Stimulated activated CD4-positive, alpha-beta T cell treated with anti-CD3 and anti-CD28 coated beads, Interleukin-1b, Interleukin-23, amount 100 ng/mL, for 1 hour (primary cell): Measurements from ENCODE around the gene NOS1AP.

Source experiments
- DNase-seq, 2 donors: peaks; one replicate each; pipeline ENCODE4 v3.0.0-alpha.2; 2020; ENCODE audit warnings: low read depth in 2 of 2

Gene NOS1AP

DNA sequence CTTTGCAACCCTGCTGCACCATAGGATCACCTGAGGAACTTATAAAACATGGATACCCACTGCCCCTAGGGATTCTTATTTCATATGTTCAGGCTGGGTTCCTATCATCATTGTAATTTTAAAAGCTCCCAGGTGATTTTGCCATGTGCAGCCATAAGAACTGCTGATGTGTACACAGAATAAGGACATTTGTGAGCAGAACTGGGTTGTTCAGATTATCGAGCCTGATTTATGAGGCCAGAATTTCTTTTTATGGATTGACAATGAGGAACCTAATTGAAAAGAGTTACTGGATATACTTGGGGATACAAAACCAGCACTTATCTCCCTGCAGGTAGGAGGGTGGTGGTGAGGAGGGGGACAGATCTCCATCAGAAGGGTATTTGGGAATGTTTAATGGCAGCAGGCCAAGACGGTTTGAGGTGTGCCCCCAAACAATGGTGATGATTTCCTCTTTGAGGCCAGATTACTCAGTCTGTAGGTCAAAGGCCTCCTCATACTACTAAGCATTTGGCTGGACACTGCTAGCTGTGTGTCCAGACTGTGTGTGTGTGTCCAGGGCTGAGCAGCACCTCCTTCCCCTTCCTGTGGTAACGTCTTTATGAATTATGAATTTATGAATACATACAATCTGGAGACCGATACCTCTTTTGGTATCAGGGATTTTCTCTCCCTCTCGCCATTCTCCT is 18.9 kb downstream of the NOS1AP start:
- DNase-seq: no peak

DNA sequence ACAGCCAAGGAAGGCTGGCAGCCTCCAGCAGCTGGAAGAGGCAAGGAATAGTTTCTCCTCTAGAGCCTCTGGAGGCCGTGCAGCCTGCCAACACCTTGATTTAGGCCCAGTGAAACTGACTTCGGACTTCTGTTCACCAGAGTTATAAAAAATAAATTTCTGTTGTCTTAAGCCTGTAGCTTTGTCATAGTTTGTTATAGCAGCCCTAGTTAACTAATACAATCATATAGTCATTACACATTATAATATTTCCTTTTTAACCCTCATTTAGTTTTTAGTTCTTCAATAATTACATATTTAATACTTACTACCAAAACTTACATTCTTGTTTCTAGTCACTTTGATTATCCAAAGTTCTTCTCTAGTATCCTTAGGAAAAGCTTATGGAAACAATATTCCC is 20.3 kb downstream of the NOS1AP start:
- no peak for DNase-seq

DNA sequence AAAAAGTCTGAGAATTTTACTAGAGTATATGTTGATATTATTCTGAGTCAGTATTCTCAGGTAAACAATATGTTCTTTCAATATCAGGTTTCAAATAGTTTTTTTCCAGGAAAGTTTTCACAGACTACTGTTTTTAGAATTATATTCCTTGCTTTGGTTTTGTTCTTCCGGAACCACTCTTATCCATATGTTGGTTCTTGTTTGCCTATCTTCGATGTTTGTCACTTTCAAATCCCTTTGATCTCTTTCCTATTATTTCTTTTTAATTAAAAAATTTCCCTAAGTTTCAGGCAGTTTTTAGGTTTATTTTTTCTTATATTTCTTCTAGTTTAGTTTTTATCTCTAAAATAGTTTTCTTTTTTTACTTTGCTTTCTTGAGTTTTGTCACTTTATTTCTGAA is 20.9 kb downstream of the NOS1AP start:
- no peak for DNase-seq

DNA sequence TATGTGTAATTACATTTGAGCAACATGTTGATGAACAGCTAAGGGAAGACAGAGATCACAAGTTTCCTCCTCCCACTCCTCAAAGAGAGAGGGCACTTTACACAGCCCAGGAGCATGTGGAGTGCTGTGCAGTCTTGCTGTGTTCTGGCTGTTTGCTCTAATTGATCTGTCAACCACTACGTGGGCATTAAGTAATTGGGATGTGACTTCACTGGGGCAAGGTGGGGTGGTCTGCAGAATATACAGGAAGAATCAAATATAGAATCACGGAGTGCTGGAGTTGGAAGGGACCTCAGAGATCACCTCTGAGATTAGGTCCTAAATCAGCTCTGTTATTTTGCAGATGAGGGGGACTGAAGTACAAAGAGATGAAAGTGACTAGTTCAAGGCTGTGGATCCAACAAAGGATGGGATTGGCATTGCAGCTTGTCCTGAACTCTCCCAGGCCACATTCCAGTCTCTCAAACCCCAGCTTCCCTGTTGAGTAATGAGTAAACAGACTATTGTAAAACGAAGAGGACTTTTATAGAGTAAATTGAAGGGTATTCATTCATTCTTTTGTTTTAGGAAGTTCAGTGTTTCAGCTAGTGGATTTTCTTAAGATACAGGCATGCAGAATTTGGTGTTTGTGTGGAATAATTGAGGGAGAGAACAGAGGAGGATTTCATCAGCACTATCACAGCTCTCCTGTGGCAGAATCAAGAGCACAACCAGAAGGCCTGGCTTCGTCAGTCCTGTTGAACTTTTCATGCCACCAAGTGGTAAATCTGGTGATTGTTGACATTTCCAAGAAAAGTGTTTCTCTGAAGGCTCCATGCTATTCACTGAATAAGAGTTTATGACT is 22.4 kb downstream of the NOS1AP start:
- no peak for DNase-seq

DNA sequence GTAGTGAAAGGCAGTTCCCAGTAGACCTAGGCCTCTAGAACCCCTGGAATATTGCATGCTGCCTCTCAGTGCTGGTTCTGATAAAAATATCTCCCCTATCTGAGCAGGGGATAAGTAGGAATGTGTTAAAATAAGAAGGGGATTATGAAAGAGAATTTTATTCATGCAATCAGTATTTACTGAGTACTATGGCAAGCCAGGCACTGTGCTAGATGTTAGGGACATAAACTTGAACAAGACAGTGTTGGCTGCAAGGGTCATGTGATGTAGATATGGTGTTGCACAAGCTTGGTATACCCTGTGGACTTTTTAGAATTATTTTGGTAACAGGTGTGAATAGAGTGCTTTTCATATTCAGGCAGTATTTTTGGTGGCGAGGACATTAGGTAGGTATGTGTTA is 23.6 kb downstream of the NOS1AP start:
- no peak for DNase-seq

DNA sequence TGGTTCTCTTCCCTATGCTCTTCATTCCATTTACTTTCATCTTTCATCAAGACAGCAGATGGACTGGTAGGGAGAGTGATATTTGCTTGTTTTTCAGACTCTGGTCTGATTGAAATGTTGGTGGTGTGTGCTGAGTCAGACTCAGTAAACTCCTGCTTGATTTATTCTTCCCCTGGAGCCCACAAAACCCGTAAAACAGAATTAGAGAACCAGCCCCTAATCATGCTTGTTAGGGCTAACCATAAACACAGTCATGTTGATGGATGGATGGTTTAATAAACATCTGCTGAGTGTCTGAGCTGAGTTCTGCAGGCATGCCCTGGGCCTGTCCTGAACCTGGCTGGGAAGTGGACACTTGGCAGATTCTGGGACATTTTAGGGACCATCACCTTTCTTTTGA is 24.8 kb downstream of the NOS1AP start:
- DNase-seq: no peak

DNA sequence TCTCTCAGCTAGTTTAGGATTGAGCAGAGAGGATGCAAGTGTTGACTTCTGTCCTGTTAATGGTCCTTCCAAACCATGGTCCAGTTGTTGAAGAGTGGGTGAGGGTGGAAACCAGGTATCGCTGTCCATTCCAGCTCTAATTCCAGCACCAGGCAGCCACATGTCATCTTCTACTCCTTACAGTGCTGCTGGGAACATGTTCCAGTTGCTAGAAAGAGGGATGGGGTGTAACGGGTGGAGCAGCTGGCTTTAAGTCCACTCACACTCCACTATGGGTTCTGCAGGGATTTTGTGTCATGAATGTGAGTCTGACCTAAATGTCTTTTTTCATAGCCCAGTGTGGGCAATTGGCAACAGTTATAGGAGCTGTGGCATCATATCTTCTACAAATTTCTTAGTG is 25.2 kb downstream of the NOS1AP start:
- no peak for DNase-seq

DNA sequence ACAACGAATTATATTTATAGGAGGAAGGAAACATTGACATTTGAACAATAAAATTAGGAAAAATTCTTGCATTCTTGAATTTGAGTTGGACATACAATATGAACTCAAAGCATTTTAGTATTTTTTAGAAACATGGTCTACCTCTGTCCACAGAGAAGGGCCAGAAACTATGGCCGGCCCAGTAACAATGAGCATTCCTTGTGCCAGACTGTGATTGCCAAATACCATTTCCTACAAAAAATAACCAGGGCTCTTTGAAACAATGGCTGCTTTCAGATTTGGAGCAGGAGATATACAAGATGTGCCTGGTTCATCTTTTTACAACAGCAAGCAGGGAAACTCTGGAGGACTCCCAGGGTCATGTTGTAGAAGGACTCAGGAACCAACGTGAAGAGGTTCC is 38.4 kb downstream of the NOS1AP start:
- no peak for DNase-seq

DNA sequence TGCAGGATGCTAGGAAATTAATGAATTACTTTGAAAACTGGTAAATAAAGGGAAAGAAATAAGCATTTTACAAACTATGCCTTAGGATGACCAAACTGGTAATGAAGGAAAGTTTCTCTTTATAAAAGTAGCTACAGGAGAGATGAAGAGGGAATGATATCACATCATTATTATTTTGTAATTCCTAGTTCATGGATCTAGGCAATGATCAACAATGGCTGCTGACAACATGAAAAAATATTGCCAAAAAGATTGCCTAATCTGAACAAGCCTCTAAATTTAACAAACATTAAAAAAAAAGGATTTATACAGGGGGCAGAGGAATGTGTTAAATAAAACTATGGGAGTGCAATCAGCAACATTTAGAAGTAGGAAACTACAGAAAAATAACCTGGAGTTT is 38.9 kb downstream of the NOS1AP start:
- no peak for DNase-seq

DNA sequence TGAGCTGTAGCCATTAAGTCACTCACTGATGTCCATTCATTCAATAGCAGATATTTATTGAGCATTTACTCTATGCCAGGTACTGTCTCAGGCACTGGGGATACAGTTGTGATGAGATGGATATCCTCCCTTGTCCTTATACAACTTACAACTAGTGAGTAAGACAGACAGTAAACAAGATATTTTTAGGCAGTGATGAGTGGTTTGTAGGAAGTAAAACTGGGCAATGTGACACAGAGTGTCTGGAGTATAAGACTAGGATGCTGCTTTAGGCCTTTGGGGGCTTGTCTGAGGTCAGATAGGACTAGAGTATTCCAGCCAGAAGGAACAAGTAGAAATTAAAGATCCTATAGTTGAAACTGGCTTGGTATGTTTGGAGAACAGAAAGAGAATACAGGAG is 41.4 kb downstream of the NOS1AP start:
- DNase-seq: no peak

DNA sequence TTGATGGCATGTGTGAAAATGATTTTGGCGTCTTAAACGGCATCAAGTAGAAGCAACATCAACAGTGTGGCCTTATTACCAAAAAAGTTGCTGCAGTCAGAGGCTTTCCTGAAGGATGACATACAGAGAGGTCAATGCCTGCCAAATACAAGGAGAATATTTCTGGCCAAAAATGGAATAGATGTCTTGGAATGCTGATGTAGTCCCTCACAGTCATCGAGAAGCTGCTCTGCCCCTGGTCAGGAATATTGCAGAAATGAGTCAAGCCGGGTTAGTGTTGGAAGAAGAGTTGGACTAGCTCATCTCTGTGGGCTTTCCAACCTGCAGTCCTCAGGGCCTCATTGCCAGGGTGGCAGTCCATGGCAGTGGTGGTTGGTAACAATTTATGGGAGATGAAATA is 42.1 kb downstream of the NOS1AP start:
- no peak for DNase-seq

DNA sequence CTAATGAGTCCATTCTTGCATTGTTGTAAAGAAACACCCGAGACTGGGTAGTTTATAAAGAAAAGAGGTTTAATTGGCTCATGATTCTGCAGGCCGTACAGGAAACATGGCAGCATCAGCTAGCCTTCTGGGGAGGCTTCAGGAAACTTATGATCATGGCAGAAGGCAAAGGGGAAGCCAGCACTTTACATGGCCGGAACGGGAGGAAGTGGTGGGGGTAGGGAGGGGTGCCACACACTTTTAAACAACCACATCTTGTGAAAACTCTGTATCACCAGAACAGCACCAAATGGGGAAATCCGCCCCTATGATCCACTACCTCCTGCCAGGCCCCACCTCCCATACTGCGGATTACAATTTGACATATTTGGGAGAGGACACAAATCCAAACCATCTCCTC is 43.9 kb downstream of the NOS1AP start:
- no peak for DNase-seq

DNA sequence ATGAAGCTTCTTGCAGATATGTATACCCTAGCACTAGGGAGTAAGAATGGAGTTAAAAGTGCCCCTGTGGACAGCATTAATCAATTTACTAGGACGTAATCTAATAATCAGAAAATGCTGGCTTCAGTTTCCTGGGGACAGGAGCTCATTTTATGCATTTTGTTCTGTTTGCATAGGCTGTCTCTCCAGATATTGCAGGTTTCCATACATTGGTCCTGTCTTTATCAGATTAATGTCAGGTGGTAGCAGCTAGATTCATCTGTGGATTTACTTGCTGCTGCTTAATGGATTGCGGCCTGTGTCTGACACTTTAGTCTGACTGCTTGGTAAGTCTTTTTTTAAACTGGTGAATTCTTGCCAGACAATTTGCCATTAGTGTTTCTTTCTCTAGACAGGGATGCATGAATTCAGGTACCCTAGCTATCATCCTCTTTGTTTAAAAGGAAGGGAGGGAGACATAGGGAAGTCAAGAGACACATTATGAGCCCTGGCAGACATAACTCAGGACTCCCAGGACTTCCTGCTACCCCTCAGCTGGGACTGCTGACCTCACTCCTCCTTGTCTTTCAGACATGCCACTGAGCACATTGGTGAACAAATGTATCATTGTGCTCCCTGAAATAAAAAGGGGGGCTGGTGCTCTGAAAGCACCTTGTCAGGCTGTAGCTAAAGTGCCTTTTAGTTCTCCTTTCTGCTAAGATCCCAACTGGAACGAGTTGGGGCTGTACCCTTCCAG is 47.7 kb downstream of the NOS1AP start:
- no peak for DNase-seq

DNA sequence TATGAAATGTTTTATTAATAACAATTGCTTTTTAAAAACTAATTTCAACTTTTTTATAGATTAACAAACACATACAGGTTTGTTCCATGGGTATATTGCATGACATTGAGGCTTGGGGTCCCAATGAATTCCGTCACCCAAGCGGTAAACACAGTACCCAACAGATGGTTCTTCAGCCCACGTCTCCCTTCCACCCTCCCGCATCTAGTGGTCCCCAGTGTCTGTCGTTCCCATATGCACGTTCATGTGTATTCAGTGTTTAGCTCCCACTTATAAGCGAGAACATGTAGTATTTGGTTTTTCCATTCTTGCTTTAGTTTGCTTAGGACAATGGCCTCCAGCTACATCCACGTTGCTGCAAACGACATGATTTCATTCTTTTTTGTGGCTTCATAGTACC is 48.6 kb downstream of the NOS1AP start:
- no peak for DNase-seq

DNA sequence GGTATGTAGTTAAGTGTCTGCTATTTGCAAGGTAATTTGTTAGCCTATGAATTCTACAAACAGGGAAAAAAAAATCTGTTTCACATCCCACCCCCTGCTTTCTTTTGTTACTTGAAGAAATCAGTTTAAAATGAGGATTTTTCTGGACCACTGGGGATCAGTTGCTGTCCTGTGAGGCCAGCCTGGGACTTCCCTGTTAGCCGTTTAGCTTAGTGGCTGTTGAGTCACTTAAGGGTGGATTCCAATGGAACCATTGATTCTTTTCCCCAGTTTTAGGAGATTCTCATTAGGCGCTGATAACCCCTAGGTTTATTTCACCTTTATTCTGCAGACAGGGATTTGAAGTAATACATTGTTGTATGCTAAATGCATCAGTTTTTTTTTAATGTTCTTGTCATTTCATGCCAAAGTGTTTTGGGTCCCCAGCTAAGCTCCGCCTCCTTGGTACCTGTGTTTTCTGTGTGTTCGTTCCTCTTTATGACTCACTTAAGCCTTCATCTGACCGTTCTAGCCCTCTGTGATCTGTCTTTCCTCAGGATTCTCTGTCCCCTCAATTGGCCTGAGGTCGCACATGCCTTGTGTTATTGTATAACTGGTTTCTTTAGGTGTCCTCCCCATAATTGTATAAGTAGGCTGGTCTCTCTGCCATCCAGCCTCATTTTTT is 59.3 kb downstream of the NOS1AP start:
- no peak for DNase-seq

DNA sequence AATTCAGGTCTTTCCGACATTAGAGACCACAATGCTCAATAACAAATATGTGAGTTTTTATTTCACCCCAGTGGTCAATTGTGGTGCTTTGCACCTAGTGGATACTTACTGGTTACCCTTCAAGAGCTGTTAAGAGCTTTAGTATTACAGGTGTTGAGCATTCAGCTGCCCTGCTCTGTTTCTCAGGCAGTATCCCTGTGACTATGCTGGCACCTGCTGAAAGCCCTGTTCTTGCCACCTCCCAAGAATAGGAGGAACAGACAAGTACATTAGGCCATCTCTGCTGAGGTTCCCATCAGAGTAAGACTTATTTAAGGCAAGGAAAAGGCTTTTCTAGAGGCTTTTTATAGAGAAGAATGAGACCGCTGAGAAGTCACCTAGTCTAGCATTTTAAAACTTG is 60.8 kb downstream of the NOS1AP start:
- no peak for DNase-seq

DNA sequence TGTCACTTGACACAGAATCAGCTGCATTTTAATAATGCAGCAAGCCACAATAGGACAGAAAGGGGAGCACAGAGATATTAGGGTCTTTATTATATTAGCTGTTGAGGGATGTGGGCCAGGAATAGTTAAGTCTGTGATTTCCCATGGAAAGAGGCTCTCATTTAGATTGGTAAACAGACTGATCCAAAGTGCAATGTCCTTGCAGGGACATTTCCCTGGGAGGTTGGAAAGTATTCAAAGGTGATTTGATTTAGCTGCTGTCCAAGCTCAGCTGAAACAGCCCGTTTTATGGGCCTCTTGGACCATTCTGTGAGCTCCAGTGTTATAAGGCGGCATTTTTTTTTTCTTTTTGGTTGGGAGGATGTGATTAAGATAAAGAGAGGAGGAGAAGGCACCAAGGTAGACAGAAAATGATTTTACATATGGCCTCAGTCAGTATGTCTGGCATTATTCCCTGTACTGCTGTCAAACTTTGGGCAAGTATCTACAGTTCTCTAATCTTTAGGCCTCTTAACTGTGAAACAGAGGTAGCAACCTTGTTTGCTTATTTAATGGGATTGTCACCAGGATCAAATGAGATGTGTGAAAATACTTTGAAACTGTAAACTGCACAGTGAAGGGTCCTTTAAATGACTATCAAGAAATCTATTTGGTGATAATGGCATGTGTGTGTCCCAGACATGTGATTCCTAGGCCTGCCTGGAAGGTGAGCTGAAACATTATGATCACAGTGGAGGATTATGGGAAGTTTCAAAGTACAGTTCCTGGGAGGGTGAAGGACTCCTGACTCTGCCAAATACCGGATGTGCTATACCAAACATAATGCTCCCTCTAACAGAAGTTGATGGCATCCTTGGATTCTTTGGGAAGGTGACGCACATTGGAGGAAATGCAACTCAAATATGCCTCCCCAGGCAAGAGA is 62.2 kb downstream of the NOS1AP start:
- no peak for DNase-seq

DNA sequence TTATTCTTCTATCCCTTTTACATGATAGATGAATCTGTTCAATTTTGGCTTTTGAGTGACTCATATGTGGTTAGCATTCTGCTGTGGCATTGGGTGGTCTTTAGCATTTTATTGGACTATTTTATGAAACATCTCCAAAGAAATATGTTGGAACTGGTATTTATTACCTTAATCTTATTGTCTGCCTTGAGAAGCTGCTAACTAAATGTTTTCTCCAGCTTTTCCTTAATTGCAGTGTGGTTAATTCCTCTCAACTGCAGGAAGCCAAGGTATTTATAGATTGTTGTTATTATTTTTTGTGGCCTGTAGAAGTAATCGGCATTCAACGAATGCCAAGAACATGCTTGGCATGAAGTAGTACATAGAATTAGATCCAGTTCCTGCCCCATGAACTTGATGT is 64.1 kb downstream of the NOS1AP start:
- DNase-seq: no peak

DNA sequence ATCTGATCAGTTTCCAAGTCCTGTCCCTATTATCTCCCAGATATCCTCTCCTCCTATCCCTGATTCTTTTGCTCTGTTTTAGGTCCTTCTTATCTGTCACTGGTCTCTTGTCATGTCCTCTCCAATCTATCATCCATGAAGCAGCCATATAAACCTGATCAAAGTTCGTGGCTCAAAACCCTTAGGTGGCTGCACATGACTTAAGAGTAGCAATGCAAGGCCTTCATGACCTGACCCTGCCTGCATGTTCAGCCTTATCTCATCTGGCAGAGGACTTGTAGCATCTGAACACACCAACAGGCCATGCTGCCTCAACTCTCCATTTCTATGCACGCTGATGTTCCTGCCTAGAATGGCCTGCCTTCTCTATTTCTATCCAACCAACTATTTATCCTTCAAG is 65.2 kb downstream of the NOS1AP start:
- no peak for DNase-seq

DNA sequence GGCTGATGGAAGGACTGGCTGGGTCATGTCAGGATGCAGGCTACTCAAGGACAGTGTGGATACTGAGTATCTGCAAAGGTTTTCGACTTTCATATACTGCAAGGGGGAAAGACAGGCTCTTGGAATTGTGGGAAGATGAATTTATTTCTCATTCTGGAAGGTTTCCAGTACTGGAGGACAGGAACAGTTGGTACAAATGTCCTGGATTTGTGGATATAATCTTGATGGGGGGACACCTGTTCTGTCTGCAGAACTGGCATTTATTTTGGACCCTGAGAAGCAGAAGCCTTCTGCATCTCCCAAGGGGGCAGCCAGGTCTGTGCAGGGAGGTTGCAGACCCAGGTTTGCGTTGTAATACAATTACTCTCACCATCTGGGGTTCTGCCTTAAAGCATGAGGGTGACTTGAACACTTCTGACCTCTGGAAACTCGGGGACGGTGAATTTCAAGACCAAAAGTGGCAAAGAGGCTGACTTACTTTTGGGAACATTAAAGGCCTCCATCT is 65.8 kb downstream of the NOS1AP start:
- no peak for DNase-seq

DNA sequence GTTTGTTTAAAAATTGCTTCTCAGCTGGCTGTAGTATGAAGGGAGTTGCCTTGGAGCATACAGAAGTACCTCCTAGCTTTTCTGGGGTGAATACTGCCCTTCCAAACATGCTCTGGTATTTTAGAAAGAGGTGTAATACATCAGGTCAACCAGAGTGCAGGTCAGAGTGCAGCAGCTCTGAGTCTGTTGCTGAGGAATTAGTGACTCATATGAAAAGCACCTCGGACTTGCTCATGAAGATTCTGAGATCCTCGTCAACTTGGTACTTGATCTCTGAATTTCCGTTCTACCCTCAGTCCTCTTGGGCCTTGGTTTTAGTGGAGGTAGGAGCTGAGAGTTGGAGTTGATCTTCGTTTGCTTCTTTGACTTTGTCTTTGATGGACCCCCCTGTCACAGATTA is 67.3 kb downstream of the NOS1AP start:
- no peak for DNase-seq
